NCI-H2029 (cell line): ENCODE data around the gene TENM4.

ENCODE experiments used
- DNase-seq: peaks from one replicate; lab custom pipeline; 2025; lab: John Stamatoyannopoulos, UW

Gene TENM4

DNA sequence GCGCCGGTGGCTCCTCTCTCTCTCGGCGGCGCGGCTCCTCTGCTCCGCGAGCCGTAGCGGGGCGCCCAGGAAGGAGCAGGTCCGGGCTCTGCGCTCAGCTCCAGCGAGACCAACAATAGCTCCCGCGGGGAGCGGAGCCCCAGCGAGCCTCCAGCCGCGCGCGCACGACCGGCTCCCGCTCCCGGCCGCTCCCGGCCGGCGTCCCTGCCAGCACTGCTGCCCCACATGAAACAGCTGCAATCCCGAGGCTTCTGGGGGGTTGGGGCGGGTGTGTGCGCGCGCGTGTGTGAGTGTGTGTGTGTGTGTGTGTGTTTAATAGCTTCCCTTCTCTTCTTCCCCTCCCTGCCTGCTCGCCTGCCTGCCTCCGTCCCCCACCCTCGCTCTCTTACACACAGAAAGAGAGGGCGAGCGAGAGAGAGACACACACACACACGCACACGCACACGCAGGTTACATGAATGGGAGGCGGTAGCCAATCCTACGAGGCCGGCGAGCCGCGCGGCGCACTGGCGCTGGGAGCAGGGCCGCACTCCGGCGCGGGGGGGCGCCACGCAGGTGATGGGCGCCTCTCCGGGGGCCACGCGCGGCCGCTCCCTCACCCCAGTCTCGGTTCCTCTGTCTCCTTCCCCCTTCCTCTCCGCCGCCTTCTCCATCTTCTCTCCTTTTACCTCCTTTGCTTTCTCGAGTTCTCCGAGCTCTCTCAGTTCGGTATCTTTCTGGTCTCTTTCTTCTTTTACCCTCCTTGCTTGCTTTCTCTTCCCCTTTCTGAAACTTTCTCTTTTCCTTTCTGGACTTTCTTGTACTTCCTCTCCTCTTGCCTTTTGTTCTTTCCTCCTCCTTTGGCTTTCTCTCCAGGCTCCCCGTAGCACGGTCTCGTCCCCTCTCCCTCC is at the start of gene TENM4:
TSS of gene TENM4 (minus strand) at position 460 of the 890 bp plus-strand sequence. CDS start 371,086 bp downstream, outside the sequence.
- peak; percentile 67 for DNase-seq

DNA sequence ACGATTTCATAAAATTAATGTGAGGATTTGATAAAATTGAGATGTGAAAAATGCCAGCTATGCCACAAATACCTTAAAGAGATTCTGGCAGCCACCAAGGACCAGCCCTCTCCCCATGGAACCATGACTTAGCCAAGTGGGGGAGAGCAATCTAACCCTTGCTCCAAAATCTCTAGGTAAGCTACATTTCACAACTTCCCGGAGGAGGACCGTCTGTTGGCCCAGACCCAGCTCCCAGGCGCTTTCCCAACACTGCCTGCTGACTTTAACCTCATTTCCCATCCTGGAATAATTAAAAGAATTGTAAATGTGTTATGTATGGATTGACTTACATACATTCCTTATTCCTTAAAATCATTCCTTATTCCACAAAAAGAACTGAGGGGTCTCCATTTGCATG is 47.5 kb upstream of the TENM4 start:
- DNase-seq = no peak

DNA sequence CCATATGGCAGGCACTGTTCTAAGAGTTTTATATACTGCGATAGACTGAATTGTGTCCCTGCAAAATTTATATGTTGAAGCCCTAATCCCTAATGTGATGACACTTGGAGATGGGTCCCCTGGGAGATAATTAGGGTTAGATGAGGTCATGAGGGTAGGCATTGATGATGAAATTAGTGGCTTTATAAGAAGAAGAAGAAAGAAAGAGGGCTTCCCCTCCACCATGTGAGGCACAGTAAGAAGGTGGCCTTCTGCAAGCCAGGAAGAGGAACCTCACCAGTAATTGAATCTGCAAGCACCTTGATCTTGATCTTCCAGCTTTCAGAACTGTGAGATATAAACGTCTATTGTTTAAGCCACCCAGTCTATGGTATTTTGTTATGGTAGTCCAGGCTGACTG is 46.6 kb upstream of the TENM4 start:
- no peak for DNase-seq

DNA sequence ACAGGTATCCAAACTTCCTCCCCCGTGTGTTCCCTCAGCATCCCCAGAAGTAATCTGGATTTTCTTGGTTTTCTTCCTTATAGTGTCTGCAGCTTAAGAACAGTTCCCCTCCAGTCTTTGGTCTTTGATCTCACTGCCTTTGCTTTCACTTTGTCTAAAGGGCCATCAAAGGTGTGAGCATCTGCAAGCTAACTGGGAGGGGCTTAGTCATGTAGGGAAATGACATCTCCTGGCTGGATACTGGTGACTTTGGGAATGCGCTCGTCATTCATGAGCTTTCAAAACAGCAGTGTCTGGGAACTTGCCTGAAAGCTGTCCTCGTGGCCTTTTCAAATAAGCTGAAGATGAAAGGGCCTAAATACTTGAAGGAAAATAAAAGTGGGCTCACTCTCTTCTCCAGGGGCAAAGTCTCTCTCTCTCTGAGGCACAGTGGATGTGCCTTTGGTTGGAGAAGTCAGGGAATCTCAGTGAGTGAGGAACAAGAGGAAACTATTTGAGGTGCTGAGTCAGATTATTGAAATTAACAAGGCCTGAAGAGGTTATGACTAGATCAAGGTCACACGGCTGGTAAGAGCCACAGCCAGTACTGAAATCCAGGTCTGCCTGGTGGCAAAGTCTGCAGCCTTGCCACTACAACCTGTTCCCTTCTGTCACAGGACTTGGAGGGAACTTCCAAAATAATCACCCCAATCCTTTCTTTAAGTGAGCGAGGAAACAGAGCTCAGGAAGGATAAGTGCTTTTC is 45.6 kb upstream of the TENM4 start:
- DNase-seq = no peak

DNA sequence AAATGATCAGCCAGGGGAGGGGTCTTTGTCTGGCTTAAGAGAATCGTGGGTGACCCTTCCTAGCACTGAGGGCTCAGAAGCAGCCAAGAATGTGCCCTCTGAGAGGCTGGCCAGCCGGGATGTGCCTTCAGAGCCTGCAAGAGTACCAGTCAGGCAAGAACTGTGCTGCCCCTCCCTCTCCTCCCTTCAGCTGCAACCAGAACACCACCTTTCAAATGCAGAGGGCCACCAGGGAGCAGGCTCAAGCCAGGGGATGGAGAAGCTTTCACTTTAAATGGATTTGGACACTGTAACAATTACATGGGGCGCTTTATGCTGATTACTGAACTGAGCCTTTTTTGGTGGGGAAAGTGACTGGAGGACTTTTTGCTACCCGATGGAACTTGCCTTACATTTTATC is 44.9 kb upstream of the TENM4 start:
- DNase-seq = no peak

DNA sequence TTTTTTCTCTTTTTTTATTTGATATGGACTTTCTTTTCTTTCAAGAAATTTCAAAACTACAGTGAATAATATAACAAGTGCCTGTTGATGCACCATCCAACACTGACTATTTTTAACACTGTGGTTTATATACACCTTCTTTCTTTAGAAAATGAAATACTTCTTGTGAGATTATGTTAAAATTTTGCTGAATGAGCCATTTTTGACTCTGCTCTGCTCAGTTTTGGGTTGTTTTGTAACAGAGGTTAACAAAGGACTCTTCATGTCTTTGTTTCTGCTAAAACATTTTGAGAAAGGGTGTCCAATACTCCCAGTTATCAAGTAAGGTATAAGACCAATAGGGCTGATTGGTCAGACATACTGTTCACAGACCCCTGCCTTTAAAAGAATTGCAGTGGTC is 44.0 kb upstream of the TENM4 start:
- no peak for DNase-seq

DNA sequence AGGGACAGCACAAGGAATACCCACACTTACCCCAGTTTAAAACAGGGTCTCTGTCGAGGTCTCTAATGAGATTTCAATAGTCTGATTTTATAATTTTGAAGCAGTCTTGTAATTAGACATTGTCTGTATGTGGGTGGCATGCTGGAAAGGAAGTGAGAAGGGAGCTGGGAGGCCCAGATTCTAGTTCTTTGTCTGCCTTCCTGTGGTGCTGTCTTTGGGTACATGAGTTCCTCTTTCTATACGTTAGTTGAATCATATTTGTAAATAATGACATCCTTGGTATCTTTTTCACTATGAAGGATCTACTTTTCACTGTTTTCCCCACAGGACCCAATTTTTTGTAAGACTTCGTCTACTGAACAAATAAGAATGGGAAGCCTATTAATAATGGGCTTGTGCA is 42.0 kb upstream of the TENM4 start:
- no peak for DNase-seq

DNA sequence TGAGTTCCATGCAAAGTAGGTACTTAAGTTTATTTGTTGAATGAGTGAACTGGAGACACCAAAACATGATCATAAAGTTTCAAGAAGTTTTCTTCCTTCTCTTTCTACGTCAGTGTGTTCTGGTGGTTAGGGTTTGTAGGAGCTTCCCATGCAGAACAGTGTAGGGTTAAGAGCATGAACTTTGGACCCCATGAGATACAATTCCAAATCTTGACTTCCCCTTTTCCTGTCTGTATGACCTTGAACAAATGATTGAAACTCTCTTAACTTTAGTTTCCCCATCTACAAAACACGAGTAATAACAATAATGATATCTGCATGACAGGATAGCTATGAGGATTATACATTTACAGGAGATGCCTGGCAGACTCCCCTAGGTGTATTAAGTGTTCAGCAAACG is 41.0 kb upstream of the TENM4 start:
- no peak for DNase-seq

DNA sequence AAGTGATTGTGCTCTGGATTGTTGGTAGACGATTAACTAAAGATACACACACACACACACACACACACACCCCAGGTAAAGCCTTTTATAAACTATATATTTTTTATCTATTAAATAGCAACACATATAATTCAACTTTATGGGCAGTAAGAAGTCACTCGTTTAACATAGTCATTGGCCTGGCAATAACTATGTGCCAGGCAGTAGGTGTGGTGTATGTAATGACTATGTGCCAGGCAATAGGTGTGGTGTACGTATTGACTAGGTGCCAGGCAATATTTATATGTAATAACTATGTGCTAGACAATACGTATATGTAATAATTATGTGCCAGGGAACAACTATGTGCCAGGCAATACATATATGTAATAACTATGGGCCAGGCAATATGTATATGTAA is 40.0 kb upstream of the TENM4 start:
- DNase-seq = no peak

DNA sequence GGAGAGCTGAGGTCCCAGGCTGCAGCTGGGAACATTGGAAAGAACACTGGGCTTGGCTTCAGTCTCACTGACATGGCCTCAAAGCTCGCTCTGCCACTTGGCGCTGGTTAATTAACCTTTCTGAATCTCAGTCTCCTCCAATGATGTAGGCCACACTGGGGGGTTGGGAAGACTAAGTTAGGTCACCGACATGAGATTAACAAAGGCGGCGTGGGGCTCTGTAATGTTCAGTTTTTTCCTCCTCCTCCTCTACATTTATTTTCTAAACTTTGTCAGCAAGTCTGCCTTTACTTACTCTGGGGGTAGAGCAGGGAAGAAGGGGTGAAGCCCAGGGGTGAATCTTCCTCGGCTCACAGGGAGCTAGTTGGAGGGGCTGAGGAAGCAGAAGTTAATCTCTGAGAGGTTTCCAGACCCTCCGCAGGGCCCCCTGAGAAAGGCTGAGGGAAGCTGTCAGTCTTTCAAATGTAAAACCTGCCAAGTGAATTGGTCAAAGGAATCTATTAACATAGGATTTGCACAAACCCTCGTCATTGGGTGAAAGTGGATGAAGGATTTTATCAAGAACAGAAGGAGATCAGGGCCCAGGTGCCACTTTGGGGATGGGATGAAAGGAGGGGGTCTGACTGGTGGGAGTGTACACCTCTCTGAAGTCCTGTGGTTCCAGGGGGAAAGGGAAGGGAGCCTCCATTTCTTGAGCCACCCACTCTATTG is 32.1 kb upstream of the TENM4 start:
- no peak for DNase-seq

DNA sequence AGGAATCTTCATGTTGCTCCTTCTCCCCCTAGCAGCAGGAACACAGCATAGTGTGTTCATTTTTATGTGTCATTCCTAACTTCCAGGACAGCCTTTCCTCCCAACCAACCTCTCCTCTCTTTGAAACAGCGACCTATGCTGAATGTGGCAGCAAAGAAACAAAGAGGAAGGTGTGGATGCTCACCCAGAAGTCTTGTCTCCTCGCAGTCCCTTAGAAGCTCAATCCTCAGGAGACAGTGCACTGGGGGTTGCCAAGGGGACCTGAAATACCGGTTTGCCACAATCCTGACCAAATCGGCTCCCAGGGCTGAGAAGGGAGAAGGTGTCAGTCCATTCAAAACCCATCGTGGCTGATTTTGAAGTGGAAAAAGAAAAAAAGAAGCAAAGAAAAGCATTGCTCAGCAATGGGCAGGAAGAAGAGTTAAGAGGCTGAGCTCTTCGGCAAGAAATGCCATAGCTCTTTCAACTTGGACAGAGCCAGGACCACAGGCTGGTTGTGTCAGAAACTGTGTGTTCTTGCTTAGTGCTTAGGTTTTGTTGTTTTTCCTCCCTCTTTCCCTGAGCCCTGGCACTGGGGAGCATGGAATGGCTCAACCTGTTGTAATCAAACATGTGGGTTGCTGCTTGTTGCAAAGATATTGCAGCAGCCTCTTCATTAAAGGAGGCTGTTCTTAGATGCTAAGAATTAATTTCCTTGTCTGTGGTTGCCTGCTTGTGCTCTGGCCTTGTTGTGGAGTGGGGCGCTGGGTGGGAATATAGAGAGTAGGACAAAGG is 30.4 kb upstream of the TENM4 start:
- no peak for DNase-seq

DNA sequence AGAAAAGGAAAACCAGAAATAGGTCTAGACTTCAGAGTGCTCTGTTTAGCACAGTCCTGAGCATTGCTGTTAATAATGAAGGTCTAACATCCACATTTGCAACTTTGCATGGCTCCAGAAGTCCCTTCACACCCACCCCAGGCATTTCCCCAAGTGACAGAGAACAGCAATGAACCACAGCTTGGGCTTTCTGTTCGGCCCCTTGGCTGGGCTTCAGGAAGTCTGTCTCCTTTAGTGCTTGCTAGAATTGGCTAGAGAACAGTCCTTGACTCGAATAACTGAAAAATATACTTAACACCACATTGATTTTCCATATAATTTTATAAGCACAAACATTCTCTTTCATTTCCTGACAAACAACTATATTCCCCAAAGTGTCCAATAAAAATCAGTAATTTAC is 29.3 kb upstream of the TENM4 start:
- no peak for DNase-seq

DNA sequence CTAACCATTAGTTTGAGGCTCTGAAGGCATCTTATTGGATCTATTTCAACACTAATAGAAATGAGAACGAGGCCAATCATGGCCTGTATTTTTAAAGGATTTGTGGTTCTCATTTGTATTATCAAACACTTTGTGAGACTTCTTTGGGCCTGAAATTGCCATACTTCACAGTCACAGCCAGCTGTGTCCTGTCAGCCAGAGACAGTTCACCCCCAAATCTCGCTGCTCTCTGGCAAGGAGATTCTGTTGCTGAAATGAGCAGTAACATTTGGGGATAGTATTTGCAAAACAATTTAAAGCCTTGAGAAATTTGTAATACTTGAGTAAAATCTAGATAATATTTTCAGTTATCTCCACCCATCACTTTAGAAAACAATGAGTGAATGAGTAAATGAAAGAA is 26.9 kb upstream of the TENM4 start:
- no peak for DNase-seq

DNA sequence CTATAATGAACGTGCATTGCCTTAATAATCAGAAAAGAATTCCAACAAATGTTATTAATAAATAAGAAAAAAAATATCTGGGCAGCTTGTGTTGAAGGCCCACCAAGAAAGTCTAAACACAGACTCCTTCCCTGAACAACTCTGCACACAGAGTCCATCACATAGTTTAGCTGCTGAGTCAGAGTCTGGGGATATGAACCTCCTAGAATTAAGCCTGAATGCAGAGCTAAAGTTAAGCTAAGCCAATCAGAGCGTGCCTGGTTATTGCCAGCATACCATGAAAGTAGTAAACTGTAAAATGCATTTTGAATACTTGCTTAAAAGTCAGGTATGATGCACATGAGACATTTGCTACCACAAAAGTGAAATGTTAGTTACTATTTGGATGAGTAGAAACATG is 25.6 kb upstream of the TENM4 start:
- no peak for DNase-seq

DNA sequence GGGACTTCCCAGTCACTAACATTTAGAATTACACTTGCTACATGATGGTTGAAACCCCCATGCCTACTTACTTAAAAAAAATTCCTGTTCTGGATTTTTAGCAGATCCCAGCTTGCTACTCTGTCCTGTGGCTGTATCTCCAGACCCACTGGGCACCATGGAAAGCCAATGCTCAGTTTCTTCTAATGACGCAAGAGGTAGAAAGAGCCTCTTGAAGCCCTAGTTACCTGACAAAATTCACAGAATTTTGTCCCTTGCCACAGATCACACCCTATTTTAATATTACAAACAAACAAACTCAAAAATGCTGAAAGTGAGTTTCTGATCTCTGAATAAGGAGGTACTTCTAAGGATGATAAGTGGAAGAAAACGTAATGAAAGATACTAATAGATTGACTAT is 24.3 kb upstream of the TENM4 start:
- DNase-seq = no peak

DNA sequence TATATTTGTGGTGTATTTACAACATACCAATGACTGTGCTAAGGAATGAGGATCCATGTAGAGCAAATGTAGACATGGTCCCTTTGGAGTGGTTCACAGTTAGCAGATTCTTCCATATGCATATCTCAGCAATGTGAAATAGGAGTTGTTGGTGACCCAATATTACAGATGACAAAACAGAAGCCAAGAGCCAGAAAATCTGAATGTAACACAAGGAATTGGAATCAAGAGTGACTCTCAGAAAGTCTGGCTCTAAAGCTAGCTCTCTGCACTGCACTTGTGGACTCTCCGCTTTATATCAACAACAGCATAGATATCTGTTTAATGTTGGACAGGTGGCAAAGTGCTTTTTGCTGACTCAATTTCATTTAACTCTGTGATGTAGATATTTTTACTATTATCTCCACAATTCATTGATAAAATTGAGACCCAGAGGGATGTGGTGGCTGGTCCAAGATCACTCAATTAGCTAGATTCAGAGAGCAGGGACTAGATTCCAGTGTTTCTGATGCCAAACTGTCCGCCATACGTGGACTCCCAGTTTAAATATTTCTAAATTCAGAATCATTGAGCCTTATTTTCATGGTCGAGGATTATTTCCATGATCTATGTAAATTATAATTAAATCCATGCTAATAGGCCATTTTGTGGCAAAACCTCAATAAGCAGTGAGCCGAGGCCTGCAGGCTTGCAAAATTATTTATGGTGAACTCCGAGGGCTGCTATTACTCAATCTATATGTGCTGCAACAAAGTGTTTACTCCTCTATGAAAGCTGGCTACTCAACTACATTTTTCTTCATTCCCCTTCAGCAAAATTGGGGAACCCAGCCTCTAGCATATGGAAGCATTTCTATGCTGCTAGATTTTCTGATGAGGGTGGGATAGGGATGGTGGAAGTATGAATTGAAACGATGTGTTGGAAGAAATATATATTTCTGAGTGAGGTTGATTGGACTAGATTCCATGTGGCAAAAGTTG is 21.1 kb upstream of the TENM4 start:
- DNase-seq = no peak

DNA sequence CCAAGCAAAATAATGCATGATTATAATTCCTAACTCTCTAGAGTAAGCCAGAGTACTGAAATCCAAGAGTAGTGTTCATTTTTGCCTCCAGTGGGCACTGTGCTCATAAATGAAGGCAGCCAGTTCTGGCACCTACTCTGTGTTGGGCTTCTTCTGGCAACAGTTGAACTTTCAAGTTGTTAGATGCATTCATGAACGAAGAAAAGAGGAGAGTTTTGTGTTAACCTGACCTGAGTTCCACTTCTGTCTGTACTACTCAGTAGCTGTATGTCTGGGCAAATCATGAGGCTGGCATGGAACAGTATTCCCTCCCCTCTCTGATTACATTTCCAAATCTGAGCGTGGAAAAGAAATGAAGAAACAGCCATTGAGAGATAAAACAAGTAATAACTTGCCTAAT is 20.3 kb upstream of the TENM4 start:
- peak; percentile 17 for DNase-seq

DNA sequence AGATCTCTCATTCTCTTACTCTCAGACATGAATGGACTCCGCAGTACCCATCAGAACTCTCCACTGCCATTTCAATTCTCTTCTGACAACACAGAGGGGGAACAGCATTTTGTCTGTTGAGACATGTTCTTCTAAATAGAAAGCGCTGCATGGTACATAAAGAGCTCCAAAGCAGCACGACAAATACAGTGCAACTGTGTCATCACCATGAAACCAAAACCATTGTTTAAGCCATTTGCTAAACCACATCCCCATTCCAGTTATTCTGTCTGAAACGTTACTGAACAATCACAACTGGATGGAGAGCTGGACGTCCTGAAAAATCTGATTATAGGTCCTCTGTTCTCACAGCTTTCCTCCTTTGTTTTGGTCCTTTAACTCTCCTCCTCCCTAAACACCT is 17.9 kb upstream of the TENM4 start:
- no peak for DNase-seq

DNA sequence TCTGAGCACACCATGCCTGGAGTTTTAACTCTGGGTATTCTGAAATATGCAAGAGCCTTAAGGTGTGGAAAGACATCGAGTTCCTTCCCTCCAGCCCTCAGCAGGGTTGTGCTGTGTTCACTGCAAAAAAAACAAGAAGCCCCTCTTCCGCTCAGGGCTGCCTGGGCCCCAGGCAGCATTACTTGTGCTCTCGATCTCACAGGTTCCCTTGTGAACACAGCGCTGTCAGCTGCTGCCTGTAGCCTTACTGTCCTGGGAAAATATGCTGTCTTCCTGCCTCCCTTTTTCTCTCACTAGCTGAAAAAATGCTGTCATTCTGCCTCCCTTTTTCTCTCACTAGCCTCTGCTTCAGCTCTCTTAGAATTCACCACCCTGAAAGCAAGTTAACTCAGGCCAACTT is 15.7 kb upstream of the TENM4 start:
- no peak for DNase-seq

DNA sequence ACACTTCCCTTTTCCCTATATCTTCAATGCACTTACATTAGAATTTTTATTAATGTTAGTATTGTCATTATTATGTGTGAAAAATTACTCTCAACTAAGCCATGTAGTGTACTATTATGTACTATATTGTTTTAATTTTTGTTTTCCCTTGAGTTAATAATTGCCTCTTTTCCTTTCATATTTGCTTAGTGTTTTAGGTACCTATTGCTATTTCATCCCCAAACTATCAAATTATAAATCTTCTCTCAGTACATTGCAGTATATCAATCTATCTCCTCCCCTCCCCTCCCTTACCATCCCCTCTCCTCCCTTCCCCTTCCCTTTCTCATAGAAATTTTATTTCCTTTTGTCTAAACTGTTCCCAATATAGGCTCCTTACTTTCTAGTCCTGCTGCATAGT is 12.8 kb upstream of the TENM4 start:
- DNase-seq = no peak

DNA sequence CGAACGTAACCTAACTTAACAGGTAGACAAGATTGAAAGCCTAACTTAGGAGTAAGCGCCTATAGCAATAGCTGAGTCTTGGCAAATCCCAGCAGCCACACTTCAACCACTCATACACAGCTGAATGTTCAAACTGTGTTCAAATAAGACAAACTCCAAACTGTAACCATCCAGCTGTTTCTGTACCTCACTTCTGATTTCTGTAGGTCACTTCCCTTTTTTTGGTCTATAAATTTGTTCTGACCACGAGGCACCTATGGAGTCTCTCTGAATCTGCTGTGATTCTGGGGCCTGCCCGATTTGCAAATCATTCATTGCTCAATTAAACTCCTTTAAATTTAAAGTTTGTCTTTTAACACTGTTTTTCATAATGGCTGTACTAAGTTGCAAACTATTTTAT is 8.2 kb upstream of the TENM4 start:
- DNase-seq = no peak
